Osteoblast (primary cell): ENCODE results near the gene ARHGAP23. TPM values are rescaled to one million over a fixed set of nuclear protein-coding genes. Genes with fewer than 3 reads are reported as not detected.

Source experiments
- DNase-seq: peaks from one replicate; pipeline ENCODE4 v3.0.0; 2011; ENCODE audit warnings: low spot score, mixed read lengths; ENCODE audit not compliant: insufficient read length; ENCODE audit errors: missing footprints
- H2AFZ ChIP-seq: 2 replicates; pipeline ENCODE4 v1.6.0; 2011; ENCODE audit warnings: mild to moderate bottlenecking, low read length
- H3K27ac ChIP-seq: 2 replicates; pipeline ENCODE4 v1.5.1; 2011; ENCODE audit warnings: mild to moderate bottlenecking, low read depth, low read length, moderate library complexity
- H3K27me3 ChIP-seq: 2 replicates; pipeline ENCODE4 v1.6.0; 2012; ENCODE audit warnings: mild to moderate bottlenecking, control low read depth, inconsistent platforms, low read length, moderate library complexity; ENCODE audit not compliant: insufficient read depth
- H3K36me3 ChIP-seq: 2 replicates; pipeline ENCODE4 v1.5.1; 2011; ENCODE audit warnings: mild to moderate bottlenecking, low read length, control low read depth, moderate library complexity; ENCODE audit not compliant: insufficient read depth
- H3K4me1 ChIP-seq: 2 replicates; pipeline ENCODE4 v1.5.1; 2011; ENCODE audit warnings: mild to moderate bottlenecking, low read length, control low read depth, moderate library complexity; ENCODE audit not compliant: insufficient read depth
- H3K4me2 ChIP-seq: 2 replicates; pipeline ENCODE4 v1.6.0; 2011; ENCODE audit warnings: mild to moderate bottlenecking, low read length; ENCODE audit not compliant: insufficient read depth
- H3K4me3 ChIP-seq: fragments of 200-600 bp; sonication (generic); 3 replicates; pipeline ENCODE4 v1.5.1; 2012; ENCODE audit warnings: mild to moderate bottlenecking, low read length, inconsistent platforms; ENCODE audit not compliant: insufficient read depth
- H3K79me2 ChIP-seq: 2 replicates; pipeline ENCODE4 v1.6.0; 2012; ENCODE audit warnings: mild to moderate bottlenecking, low read length, control low read depth, inconsistent platforms; ENCODE audit not compliant: insufficient read depth
- H3K9me3 ChIP-seq: 2 replicates; pipeline ENCODE4 v1.5.1; 2011; ENCODE audit warnings: low read depth, low read length, control low read depth
- H4K20me1 ChIP-seq: 2 replicates; pipeline ENCODE4 v1.6.0; 2012; ENCODE audit warnings: mild to moderate bottlenecking, low read length, control low read depth; ENCODE audit not compliant: insufficient read depth
- CTCF ChIP-seq: IDR thresholded peaks from 2 replicates; pipeline ENCODE4 v1.5.1; 2011; ENCODE audit warnings: mild to moderate bottlenecking, low read depth, low read length, moderate library complexity; ENCODE audit errors: extremely low read depth
- total RNA-seq: library from RNA; depleted of rRNA; stranded (reverse); fragments of >200 nt; gene quantifications from 2 replicates; pipeline ENCODE4 v1.2.3, GENCODE V29; 2012

The ARHGAP23 gene
- total RNA-seq, 1 donor: 47.0 TPM

DNA sequence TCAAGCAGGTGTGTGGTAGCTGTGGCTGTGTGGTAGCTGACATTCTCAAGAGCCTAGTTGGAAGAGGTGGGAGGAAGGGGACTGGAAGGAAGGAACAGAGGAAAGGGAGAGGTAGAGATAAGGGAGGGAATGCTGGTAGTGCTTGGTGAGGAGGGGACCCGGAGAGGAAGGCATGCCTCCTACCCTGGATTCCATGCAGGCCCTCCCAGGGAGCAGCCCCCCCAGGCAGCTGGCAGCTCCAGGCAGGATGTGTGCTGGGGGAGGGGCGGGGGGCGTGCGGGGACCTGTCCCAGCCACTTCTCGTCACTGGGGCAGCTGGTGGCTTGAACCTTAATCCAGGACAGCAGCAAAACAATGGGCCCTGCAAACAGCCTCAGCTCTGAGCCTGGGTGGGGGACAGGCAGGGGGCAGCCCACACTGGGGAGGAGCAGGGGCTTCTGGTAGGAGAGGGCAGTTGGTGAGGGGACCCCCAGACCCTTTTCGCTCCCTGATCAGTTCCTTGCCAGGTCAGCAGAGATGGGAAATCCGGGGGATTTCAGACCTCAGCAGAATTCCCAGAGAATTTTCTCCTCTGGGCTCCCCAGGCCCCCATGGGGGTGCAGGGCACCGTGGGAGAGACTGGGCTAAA lies 27.1 kb downstream of the ARHGAP23 start:
- DNase-seq: peak; percentile 82
- H3K79me2 ChIP-seq: peaks cover 95% of the 10 kb centered on the region
- peaks cover 56% of the 10 kb centered on the region for H3K4me1 ChIP-seq
- H3K27me3 ChIP-seq: no peaks in the 10 kb centered on the region
- H4K20me1 ChIP-seq: peaks cover 62% of the 10 kb centered on the region
- H3K36me3 ChIP-seq: peaks cover 32% of the 10 kb centered on the region
- H2AFZ ChIP-seq: no peak overlapping the region
- H3K4me3 ChIP-seq: peak overlapping the region; percentile 76
- H3K4me2 ChIP-seq: peak overlapping the region; percentile 87
- no peak for TF ChIP-seq CTCF
- H3K9me3 ChIP-seq: no peaks in the 10 kb centered on the region
- H3K27ac ChIP-seq: peak overlapping the region; percentile 81

- Histone ChIP-seq H3K79me2 (peaks cover 95% of the 10 kb centered on the region), H4K20me1 (peaks cover 65% of the 10 kb centered on the region), H3K27me3 (no peaks in the 10 kb centered on the region), H3K36me3 (peaks cover 36% of the 10 kb centered on the region), H3K4me2 (peak overlapping the region; percentile 45), H3K4me3 (no peak overlapping the region), H3K9me3 (no peaks in the 10 kb centered on the region), H3K27ac (peak overlapping the region; percentile 45), H3K4me1 (peaks cover 47% of the 10 kb centered on the region), H2AFZ (no peak overlapping the region)
- TF ChIP-seq CTCF: no peak
- DNase-seq: peak; percentile 82
Measured at GRCh38 chr17:38456031-38456815, 28.0 kb downstream of the ARHGAP23 start.

DNA sequence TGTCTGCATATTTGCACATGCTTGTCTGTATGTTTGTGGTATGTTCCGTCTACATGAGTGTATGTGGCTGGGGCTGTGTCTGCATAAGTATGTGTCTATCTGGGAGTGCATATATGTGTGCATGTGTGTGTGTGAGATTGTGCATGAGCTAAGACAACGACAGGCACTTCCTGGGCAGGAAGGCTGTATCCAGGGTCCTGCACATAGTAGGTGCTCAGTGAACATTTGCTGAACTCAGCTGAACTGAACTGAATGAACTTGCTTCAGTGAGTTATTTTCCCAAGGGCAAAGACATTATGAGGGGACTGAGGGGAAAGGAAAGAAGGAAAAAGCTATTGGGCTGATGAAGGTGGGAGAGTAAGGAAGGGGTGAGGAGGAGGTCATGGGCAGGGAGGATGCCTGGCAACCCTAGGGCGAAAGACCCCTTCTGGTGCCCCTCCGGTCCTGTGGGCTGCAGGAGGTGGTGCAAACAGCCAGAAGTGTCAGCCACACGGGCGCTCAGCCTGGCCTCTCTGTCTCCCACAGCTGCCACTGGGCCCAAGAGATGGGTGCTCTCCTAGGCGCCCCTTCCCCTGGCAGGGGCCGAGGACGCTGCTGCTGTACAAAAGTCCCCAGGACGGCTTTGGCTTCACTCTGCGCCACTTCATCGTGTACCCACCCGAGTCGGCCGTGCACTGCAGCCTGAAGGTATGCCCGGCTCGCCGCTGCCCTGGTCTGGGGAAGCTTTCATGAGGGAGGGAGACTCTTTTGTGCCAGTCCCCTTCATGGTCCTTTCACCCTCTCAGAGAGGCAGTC lies 29.5 kb downstream of the ARHGAP23 start:
- Histone ChIP-seq H3K27me3 (no peaks in the 10 kb centered on the region), H2AFZ (no peak overlapping the region), H3K4me3 (no peak overlapping the region), H3K4me2 (no peak overlapping the region), H4K20me1 (peaks cover 71% of the 10 kb centered on the region), H3K79me2 (peaks cover 91% of the 10 kb centered on the region), H3K36me3 (peaks cover 44% of the 10 kb centered on the region), H3K27ac (no peak overlapping the region), H3K4me1 (peaks cover 32% of the 10 kb centered on the region), H3K9me3 (no peaks in the 10 kb centered on the region)
- no peak for TF ChIP-seq CTCF
- DNase-seq: peak; percentile 58
